Measurements from ENCODE around the gene UVRAG. TPM values are rescaled to one million over a fixed set of nuclear protein-coding genes. Genes with fewer than 3 reads are reported as not detected.

The UVRAG gene
- total and polyA plus RNA-seq, 2 of the 13 experiments (the other 11 are each of a cell fraction or from before 2014, with no cell fraction given), result 9.7 to 17.3 TPM

DNA sequence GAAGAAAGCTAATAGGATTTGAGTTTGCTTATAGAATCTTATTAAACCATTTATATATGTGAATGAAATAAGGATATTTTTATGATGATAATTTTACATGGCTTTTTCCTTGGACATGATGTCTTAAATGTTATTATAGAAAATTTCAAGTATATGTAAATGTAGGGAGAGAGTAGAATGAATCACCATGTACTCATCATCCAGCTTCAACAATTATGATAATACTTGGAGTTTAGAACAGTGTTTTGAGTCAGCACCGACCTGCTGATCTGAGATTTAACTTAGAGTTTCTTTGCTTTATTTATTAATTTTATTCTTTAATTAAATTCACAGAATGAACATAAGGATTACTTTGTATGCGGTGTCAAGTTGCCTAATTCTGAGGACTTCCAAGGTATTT is 193.5 kb downstream of the UVRAG start:
- H3K27me3 ChIP-seq (ENCODE audit: control insufficient read depth in 1 of 2, insufficient read depth in 2 of 2, low read length in 2 of 2), result no peaks in the 10 kb centered on the region
- no peaks in the 10 kb centered on the region for H3K9me3 ChIP-seq (ENCODE audit: low read length)
- no peak overlapping the region for H3K4me3 ChIP-seq (replicated peaks in 1 of 3; ENCODE audit: insufficient read depth in 1 of 3, low read depth in 2 of 3, low read length in 3 of 3)
- H3K4me1 ChIP-seq (ENCODE audit: insufficient read depth, low read length), result no peaks in the 10 kb centered on the region
- WGBS (ENCODE audit: low lambda C conversion rate), result 98% methylated on average over 2 of the region's 2 CpGs
- ChIA-PET CTCF (ENCODE audit: low intra/inter-chr PET ratio, low total read pairs) (no interaction called here), POLR2A (no interaction called here)
- H2AFZ ChIP-seq (ENCODE audit: low read length), result no peak overlapping the region
- no peak for ATAC-seq
- H3K36me3 ChIP-seq (replicated peaks in 1 of 2; ENCODE audit: control insufficient read depth in 1 of 2, insufficient read depth in 2 of 2, low read length in 2 of 2), result peaks cover 6 to 44% of the 10 kb centered on the region in 2 experiments
- H3K79me2 ChIP-seq (ENCODE audit: insufficient read depth, low read length), result no peaks in the 10 kb centered on the region
- no peaks in the 10 kb centered on the region for H4K20me1 ChIP-seq (ENCODE audit: insufficient read depth, low read length)
- intact Hi-C loops (cut with micrococcal nuclease; ENCODE audit: unreplicated experiment), result no loop called here
- no peak for FAIRE-seq
- in situ Hi-C loops (cut with HindIII; ENCODE audit: extremely low pct_ligation_motif_present, low pct_unique_long_range_greater_than_20kb), result no loop called here
- TF ChIP-seq ZNF282 (IDR thresholded peaks at IDR 0.05; ENCODE audit: partially characterized antibody) (no peak), GATAD2A (CRISPR knock-in tag; IDR thresholded peaks at IDR 0.05) (no peak), ZFP91 (CRISPR knock-in tag; IDR thresholded peaks at IDR 0.05; ENCODE audit: borderline replicate concordance) (no peak)
- no peak overlapping the region for H3K4me2 ChIP-seq (ENCODE audit: low read depth, low read length)
- DNase-seq (ENCODE audit: low spot score), result no peak
- no peak overlapping the region for H3K9ac ChIP-seq (ENCODE audit: insufficient read depth, low read depth, low read length)
- H3K27ac ChIP-seq (ENCODE audit: extremely low read length, insufficient read depth, low read length), result no peak overlapping the region
- no TSS peak for BruUV-seq (replicated peaks)

DNA sequence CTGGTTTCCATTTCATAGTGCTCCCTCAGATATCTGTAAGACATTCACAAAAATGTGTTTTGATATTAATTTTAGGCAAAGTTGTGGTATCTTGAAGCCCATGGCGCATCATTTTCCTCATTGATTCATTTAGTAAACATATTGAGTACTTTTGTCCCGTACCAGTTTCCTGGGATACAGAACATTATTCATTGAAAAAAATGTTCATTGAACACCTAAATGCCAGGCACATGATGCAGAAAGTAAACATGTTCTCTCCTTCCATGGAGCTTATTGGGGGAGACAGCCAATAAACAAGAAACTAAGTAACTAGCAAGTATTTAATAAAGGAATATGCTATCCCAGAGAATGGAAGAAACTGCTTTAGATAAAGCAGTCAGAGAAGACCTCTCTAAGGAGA is 195.0 kb downstream of the UVRAG start:
- Histone ChIP-seq H3K27ac (ENCODE audit: extremely low read length, insufficient read depth, low read length) (no peak overlapping the region), H3K4me2 (ENCODE audit: low read depth, low read length) (no peak overlapping the region), H4K20me1 (ENCODE audit: insufficient read depth, low read length) (no peaks in the 10 kb centered on the region), H3K4me1 (ENCODE audit: insufficient read depth, low read length) (no peaks in the 10 kb centered on the region), H3K36me3 (replicated peaks in 1 of 2; ENCODE audit: control insufficient read depth in 1 of 2, insufficient read depth in 2 of 2, low read length in 2 of 2) (peaks cover 6 to 39% of the 10 kb centered on the region in 2 experiments), H2AFZ (ENCODE audit: low read length) (no peak overlapping the region), H3K79me2 (ENCODE audit: insufficient read depth, low read length) (no peaks in the 10 kb centered on the region), H3K9ac (ENCODE audit: insufficient read depth, low read depth, low read length) (no peak overlapping the region), H3K27me3 (ENCODE audit: control insufficient read depth in 1 of 2, insufficient read depth in 2 of 2, low read length in 2 of 2) (no peaks in the 10 kb centered on the region), H3K9me3 (ENCODE audit: low read length) (no peaks in the 10 kb centered on the region), H3K4me3 (replicated peaks in 1 of 3; ENCODE audit: insufficient read depth in 1 of 3, low read depth in 2 of 3, low read length in 3 of 3) (no peak overlapping the region)
- WGBS (ENCODE audit: low lambda C conversion rate), result 92% methylated on average over 2 of the region's 2 CpGs
- BruUV-seq (replicated peaks), result no TSS peak
- DNase-seq (ENCODE audit: low spot score) (no peak), FAIRE-seq (no peak), ATAC-seq (no peak)
- ChIA-PET POLR2A (no interaction called here), CTCF (ENCODE audit: low intra/inter-chr PET ratio, low total read pairs) (no interaction called here)
- in situ Hi-C loops (cut with HindIII; ENCODE audit: extremely low pct_ligation_motif_present, low pct_unique_long_range_greater_than_20kb), result no loop called here
- no peak for TF ChIP-seq ZNF766 (CRISPR knock-in tag; IDR thresholded peaks at IDR 0.05; ENCODE audit: borderline replicate concordance)
- TF ChIP-seq ZNF782 (CRISPR knock-in tag; IDR thresholded peaks at IDR 0.05; ENCODE audit: borderline replicate concordance), result no peak
- TF ChIP-seq NPAS2 (CRISPR knock-in tag; IDR thresholded peaks at IDR 0.05; ENCODE audit: borderline replicate concordance), result no peak
- TF ChIP-seq, protein P1, sequence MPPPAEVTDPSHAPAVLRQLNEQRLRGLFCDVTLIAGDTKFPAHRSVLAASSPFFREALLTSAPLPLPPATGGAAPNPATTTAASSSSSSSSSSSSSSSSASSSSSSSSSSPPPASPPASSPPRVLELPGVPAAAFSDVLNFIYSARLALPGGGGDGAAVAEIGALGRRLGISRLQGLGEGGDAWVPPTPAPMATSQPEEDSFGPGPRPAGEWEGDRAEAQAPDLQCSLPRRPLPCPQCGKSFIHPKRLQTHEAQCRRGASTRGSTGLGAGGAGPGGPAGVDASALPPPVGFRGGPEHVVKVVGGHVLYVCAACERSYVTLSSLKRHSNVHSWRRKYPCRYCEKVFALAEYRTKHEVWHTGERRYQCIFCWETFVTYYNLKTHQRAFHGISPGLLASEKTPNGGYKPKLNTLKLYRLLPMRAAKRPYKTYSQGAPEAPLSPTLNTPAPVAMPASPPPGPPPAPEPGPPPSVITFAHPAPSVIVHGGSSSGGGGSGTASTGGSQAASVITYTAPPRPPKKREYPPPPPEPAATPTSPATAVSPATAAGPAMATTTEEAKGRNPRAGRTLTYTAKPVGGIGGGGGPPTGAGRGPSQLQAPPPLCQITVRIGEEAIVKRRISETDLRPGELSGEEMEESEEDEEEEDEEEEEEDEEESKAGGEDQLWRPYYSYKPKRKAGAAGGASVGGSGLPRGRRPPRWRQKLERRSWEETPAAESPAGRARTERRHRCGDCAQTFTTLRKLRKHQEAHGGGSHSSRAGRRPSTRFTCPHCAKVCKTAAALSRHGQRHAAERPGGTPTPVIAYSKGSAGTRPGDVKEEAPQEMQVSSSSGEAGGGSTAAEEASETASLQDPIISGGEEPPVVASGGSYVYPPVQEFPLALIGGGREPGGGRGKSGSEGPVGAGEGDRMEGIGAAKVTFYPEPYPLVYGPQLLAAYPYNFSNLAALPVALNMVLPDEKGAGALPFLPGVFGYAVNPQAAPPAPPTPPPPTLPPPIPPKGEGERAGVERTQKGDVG (CRISPR knock-in tag; IDR thresholded peaks at IDR 0.05; ENCODE audit: borderline replicate concordance), result no peak
- TF ChIP-seq, protein P2, sequence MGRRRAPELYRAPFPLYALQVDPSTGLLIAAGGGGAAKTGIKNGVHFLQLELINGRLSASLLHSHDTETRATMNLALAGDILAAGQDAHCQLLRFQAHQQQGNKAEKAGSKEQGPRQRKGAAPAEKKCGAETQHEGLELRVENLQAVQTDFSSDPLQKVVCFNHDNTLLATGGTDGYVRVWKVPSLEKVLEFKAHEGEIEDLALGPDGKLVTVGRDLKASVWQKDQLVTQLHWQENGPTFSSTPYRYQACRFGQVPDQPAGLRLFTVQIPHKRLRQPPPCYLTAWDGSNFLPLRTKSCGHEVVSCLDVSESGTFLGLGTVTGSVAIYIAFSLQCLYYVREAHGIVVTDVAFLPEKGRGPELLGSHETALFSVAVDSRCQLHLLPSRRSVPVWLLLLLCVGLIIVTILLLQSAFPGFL (CRISPR knock-in tag; IDR thresholded peaks at IDR 0.05), result no peak
- intact Hi-C loops (cut with micrococcal nuclease; ENCODE audit: unreplicated experiment), result no loop called here

Data from HepG2 (cell line).